HCT116 (cell line): Measurements from ENCODE around the gene ZNF624.

Experiments used
- CTCF ChIP-seq, 3 experiments: fragments of 200-600 bp in 1 of 3; sonication (generic) in 1 of 3; IDR thresholded peaks in 2 of 3; conservative IDR thresholded peaks in 1 of 3; 2 replicates each; pipeline ENCODE4 v1.5.1; 2012 to 2017; ENCODE audit warnings: low read depth in 2 of 3, low read length in 2 of 3, antibody characterized with exemption in 1 of 3, borderline replicate concordance in 1 of 3, control low read depth in 1 of 3, mild to moderate bottlenecking in 1 of 3, mixed read lengths in 1 of 3, mixed run types in 1 of 3, moderate library complexity in 1 of 3; ENCODE audit not compliant: insufficient read depth in 1 of 3
- POLR2A ChIP-seq: IDR thresholded peaks from 2 replicates; pipeline ENCODE4 v1.7.0; 2011; ENCODE audit warnings: borderline replicate concordance; ENCODE audit not compliant: insufficient read depth, insufficient read length; ENCODE audit errors: extremely low read depth

DNA sequence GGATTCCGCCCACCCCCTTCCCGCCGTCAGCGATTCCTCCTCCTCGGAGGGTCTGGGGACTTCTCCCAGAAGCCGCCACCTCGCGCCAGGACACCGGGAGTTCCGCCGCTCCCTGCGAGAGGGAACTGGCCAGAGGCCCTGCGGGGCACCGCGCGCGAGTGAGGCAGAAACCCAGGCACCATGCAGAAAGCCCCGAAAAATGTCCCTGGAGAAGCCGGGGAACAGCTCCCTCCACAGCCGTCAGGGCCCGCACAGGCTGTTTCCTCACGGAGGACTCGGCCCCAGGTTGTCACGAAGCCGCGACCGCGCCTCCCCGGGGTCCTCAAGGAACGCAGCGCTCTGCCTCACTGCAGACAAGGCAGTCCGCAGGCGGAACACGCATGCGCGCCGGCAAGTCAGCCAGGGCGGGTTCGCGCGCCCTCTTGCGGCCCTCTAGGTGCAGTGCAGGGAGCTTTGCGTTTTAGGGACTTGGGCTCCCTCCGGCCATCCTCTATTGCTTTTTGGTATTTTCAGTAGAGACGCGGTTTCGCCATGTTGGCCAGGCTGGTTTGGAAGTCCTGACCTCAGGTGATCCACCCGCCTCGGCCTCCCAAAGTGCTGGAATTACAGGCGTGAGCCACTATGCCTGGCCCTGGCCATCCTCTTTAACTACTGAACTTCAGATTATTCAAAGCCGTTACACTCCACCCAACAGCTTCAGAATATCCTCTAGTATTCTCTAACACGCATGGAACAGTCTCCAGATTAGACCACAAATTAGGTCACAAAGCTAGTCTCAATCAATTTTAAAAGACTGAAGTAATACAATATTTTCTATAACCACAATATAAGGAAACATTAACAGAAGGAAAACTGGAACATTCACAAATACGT lies 64.3 kb downstream of the ZNF624 start:
- TF ChIP-seq CTCF (IDR thresholded peaks at IDR 0.05 in 2 of 3, conservative IDR thresholded peaks at IDR 0.05 in 1 of 3; ENCODE audit: borderline replicate concordance in 1 of 3, insufficient read depth in 1 of 3, low read depth in 2 of 3, low read length in 2 of 3), result peak; percentile 55 to 97 (median 89); a peak in 5 of 6 replicates
- TF ChIP-seq POLR2A, result no peak
